ENCODE measurements around the gene ATPAF1. TPM values are rescaled to one million over a fixed set of nuclear protein-coding genes. Genes with fewer than 3 reads are reported as not detected.
"Not testable (repeated sequence)": the region's sequence is repeated elsewhere in the genome, so short reads cannot be mapped to it uniquely, and the experiment has no call there.

Gene ATPAF1
- total and polyA plus RNA-seq, 4 experiments from 2014 or later = 32.9 to 128 (median 57.1) TPM

DNA sequence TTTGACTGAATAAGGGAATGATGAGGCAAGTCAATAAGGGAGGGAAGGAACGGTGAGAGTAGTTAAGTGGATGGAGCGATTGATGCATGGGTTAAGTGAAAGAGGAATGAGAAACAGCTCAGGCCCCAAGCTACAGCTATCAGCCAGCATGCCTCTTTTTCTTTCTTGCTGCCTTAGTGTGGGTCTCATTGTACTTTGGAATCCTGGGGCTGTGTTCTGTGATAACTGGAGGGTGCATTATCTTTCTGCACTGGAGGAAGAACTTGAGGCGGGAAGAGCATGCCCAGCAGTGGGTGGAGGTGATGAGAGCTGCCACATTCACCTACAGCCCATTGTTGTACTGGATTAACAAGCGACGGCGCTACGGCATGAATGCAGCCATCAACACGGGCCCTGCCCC, 4.5 kb upstream of the ATPAF1 start:
- Histone ChIP-seq H3K27me3 (ENCODE audit: insufficient read depth, low read length) (no peaks in the 10 kb centered on the region), H3K27ac (ENCODE audit: low read depth, low read length) (no peak overlapping the region), H3K36me3 (ENCODE audit: insufficient read depth, low read length) (no peaks in the 10 kb centered on the region), H3K4me3 (ENCODE audit: low read length in 2 of 2) (no peak overlapping the region), H3K9me3 (ENCODE audit: control insufficient read depth in 1 of 2, low read length in 2 of 2) (no peaks in the 10 kb centered on the region), H3K4me1 (ENCODE audit: insufficient read depth, low read length) (peaks cover 23% of the 10 kb centered on the region)
- H3K4me1 Mint-ChIP-seq = peaks cover 15 to 31% (median 22%) of the 10 kb centered on the region in 4 donors
- intact Hi-C loops (cut with micrococcal nuclease) = no loop called here
- H3K4me3 Mint-ChIP-seq = no peak overlapping the region
- H3K9me3 Mint-ChIP-seq = no peaks in the 10 kb centered on the region
- CTCF ChIA-PET (ENCODE audit: partially characterized antibody) = no interaction called here
- peak overlapping the region in 3 of 7 donors; percentile 46 to 76 (median 65) for H3K27ac Mint-ChIP-seq
- DNase-seq = no peak
- peaks cover 8 to 26% of the 10 kb centered on the region in 2 donors for H3K36me3 Mint-ChIP-seq
- H3K27me3 Mint-ChIP-seq = no peaks in the 10 kb centered on the region
- POLR2A ChIA-PET (ENCODE audit: partially characterized antibody) = interaction anchor here (1.0 kb wide), 1 partner anchor 56 kb away, joined by 3 read pairs; the partner anchor contains the start of gene MOB3C

DNA sequence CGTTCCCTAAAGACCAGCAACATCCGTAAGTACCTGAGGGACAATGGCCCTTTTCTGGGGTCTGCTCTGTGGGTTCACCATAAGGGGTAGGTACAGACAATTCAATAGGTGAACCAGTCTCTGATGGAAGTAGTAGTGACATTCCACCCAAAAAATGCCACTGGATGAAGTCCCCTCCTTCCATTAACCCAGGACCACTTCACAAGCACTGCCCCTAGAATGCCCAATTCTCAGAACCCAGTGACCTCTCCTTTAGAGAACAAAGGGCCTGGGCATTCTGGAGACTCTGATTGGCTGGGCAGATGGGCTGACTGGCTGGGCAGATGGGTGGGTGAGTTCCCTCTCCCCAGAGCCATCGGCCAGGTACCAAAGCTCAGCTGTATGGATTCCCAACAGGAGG, 3.4 kb upstream of the ATPAF1 start, which contains the start of gene TEX38:
Gene TEX38, plus strand, starts transcription at position 301 of the 400 bp plus-strand sequence. Its CDS starts 81 bp downstream, at position 382.
- intact Hi-C loops (cut with micrococcal nuclease) = no loop called here
- no peaks in the 10 kb centered on the region for H3K36me3 ChIP-seq (ENCODE audit: insufficient read depth, low read length)
- H3K4me1 Mint-ChIP-seq = peaks cover 23 to 31% (median 24%) of the 10 kb centered on the region in 4 donors
- no peak within 1 kb of the TSS for H3K4me3 Mint-ChIP-seq
- no peak for DNase-seq
- H3K27ac ChIP-seq (ENCODE audit: low read depth, low read length) = no peak within 1 kb of the TSS
- peaks cover 3 to 22% of the 10 kb centered on the region in 2 donors for H3K36me3 Mint-ChIP-seq
- no peaks in the 10 kb centered on the region for H3K27me3 ChIP-seq (ENCODE audit: insufficient read depth, low read length)
- H3K9me3 Mint-ChIP-seq = no peaks in the 10 kb centered on the region
- H3K27ac Mint-ChIP-seq = peak within 1 kb of the TSS in 3 of 7 donors; percentile 46 to 76 (median 65)
- no peak within 1 kb of the TSS for H3K4me3 ChIP-seq (ENCODE audit: low read length in 2 of 2)
- no peaks in the 10 kb centered on the region for H3K9me3 ChIP-seq (ENCODE audit: control insufficient read depth in 1 of 2, low read length in 2 of 2)
- H3K4me1 ChIP-seq (ENCODE audit: insufficient read depth, low read length) = peaks cover 28% of the 10 kb centered on the region
- no peaks in the 10 kb centered on the region for H3K27me3 Mint-ChIP-seq
- ChIA-PET POLR2A (ENCODE audit: partially characterized antibody) (interaction anchor here (0.6 kb wide), 1 partner anchor 245 kb away, joined by 3 read pairs; no protein-coding TSS in a partner anchor), CTCF (ENCODE audit: partially characterized antibody) (no interaction called here)

DNA sequence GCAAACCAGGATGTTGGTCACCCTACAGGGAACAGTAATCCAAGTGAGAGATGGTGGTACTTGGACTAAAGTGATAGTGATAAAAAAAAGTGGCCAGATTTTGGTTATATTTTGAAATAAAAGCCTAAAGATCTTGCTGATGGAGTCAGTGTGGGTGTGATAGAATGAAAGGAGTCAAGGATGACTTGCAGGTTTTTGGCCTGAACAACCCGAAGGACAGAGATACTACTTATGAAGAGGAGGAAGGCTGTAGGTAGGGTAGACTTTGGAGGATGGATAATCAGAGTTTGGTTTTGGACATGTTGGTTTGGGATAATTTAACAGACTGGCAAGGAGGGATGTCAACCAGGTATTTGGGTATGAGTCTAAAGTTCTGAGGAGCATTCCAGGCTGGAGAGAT, 2.0 kb upstream of the ATPAF1 start:
- Histone ChIP-seq H3K27ac (ENCODE audit: low read depth, low read length) (no peak overlapping the region), H3K9me3 (ENCODE audit: control insufficient read depth in 1 of 2, low read length in 2 of 2) (no peaks in the 10 kb centered on the region), H3K4me3 (ENCODE audit: low read length in 2 of 2) (no peak overlapping the region), H3K27me3 (ENCODE audit: insufficient read depth, low read length) (no peaks in the 10 kb centered on the region), H3K36me3 (ENCODE audit: insufficient read depth, low read length) (no peaks in the 10 kb centered on the region), H3K4me1 (ENCODE audit: insufficient read depth, low read length) (peaks cover 25% of the 10 kb centered on the region)
- no peak for DNase-seq
- ChIA-PET CTCF (ENCODE audit: partially characterized antibody) (no interaction called here), POLR2A (ENCODE audit: partially characterized antibody) (interaction anchor here (1.0 kb wide), 1 partner anchor 66 kb away, joined by 3 read pairs; the partner anchor contains the start of gene MKNK1)
- Mint-ChIP-seq H3K27me3 (no peaks in the 10 kb centered on the region), H3K4me3 (no peak overlapping the region), H3K27ac (no peak overlapping the region), H3K9me3 (no peaks in the 10 kb centered on the region), H3K4me1 (peaks cover 12 to 24% (median 18%) of the 10 kb centered on the region in 4 donors), H3K36me3 (peaks cover 2 to 17% of the 10 kb centered on the region in 2 donors)
- intact Hi-C loops (cut with micrococcal nuclease) = no loop called here

DNA sequence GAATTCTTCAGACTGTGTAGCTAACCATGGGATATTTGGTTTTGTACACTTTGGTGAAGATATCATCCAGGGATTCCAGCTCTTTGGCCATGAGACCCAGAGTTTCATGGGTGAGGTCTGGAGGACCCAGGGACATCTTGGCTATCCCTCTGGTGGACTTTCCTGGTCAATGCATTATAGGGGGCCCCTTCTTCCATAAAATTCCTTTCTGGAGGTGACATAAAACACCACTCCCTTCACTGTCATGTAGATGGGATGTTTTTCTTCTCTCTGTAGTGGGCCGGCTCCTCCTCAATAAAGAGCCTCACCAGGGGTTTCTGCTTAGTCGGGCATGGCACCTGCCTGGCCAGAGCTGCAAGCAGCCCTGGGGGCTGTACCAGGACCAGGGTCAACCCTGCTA, 2.2 kb downstream of the ATPAF1 start:
- Mint-ChIP-seq H3K27me3 (no peaks in the 10 kb centered on the region), H3K9me3 (no peaks in the 10 kb centered on the region), H3K27ac (peak overlapping the region in 3 of 7 donors; percentile 36 to 51 (median 48)), H3K4me1 (peaks cover 15 to 26% (median 21%) of the 10 kb centered on the region in 4 donors), H3K36me3 (peaks cover 21 to 23% of the 10 kb centered on the region in 2 donors), H3K4me3 (peak overlapping the region in 4 of 8 donors; percentile 17 to 90 (median 86))
- intact Hi-C loops (cut with micrococcal nuclease) = no loop called here
- Histone ChIP-seq H3K27ac (ENCODE audit: low read depth, low read length) (no peak overlapping the region), H3K27me3 (ENCODE audit: insufficient read depth, low read length) (no peaks in the 10 kb centered on the region), H3K4me3 (ENCODE audit: low read length in 2 of 2) (no peak overlapping the region), H3K4me1 (ENCODE audit: insufficient read depth, low read length) (peaks cover 23% of the 10 kb centered on the region), H3K9me3 (ENCODE audit: control insufficient read depth in 1 of 2, low read length in 2 of 2) (no peaks in the 10 kb centered on the region), H3K36me3 (ENCODE audit: insufficient read depth, low read length) (peaks cover 5% of the 10 kb centered on the region)
- no peak for DNase-seq
- ChIA-PET CTCF (ENCODE audit: partially characterized antibody) (no interaction called here), POLR2A (ENCODE audit: partially characterized antibody) (interaction anchor here (0.8 kb wide), 2 partner anchors 9 to 63 kb away, joined by 3 read pairs; no protein-coding TSS in a partner anchor)

DNA sequence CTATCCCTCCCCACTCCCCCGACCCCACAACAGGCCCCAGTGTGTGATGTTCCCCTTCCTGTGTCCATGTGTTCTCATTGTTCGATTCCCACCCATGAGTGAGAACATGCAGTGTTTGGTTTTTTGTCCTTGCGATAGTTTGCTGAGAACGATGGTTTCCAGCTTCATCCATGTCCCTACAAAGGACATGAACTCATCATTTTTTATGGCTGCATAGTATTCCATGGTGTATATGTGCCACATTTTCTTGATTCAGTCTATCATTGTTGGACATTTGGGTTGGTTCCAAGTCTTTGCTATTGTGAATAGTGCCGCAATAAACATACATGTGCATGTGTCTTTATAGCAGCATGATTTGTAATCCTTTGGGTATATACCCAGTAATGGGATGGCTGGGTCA, 5.2 kb downstream of the ATPAF1 start:
- H3K4me3 Mint-ChIP-seq; CTCF ChIA-PET (ENCODE audit: partially characterized antibody); H3K27me3 ChIP-seq (ENCODE audit: insufficient read depth, low read length); H3K27me3 Mint-ChIP-seq; H3K9me3 Mint-ChIP-seq; H3K27ac Mint-ChIP-seq; DNase-seq; H3K27ac ChIP-seq (ENCODE audit: low read depth, low read length); intact Hi-C loops (cut with micrococcal nuclease); H3K4me3 ChIP-seq (ENCODE audit: low read length in 2 of 2); H3K9me3 ChIP-seq (ENCODE audit: control insufficient read depth in 1 of 2, low read length in 2 of 2); POLR2A ChIA-PET (ENCODE audit: partially characterized antibody): not testable (repeated sequence)
- peaks cover 15% of the 10 kb centered on the region for H3K36me3 ChIP-seq (ENCODE audit: insufficient read depth, low read length)
- H3K4me1 Mint-ChIP-seq = peaks cover 18 to 36% (median 23%) of the 10 kb centered on the region in 4 donors
- peaks cover 23% of the 10 kb centered on the region for H3K4me1 ChIP-seq (ENCODE audit: insufficient read depth, low read length)
- peaks cover 24 to 40% of the 10 kb centered on the region in 2 donors for H3K36me3 Mint-ChIP-seq

DNA sequence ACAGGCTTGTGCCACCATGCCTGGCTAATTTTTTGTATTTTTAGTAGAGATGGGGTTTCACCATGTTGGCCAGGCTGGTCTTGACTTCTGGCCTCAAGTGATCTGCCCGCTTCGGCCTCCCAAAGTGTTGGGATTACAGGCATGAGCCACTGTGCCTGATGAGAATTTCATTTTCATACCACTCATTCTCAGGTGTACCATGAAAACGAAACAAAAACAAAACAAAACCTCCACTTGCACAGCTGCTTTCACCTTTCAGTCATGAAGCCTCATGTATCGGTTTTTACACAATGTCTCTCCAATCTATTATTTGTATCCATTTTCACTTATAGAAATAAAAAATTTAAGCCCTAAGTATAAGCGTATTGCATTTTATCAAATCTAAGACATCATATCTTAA, 8.0 kb downstream of the ATPAF1 start:
- H3K27ac Mint-ChIP-seq = peak overlapping the region in 1 of 7 donors; percentile 80
- H3K27me3 Mint-ChIP-seq; H3K27ac ChIP-seq (ENCODE audit: low read depth, low read length); DNase-seq; H3K4me3 ChIP-seq (ENCODE audit: low read length in 2 of 2); H3K9me3 ChIP-seq (ENCODE audit: control insufficient read depth in 1 of 2, low read length in 2 of 2); H3K27me3 ChIP-seq (ENCODE audit: insufficient read depth, low read length); H3K9me3 Mint-ChIP-seq; H3K4me1 ChIP-seq (ENCODE audit: insufficient read depth, low read length); intact Hi-C loops (cut with micrococcal nuclease): not testable (repeated sequence)
- ChIA-PET CTCF (ENCODE audit: partially characterized antibody) (interaction anchor here (1.5 kb wide), 1 partner anchor 11 kb away, joined by 3 read pairs; no protein-coding TSS in a partner anchor), POLR2A (ENCODE audit: partially characterized antibody) (interaction anchor here (0.7 kb wide), 1 partner anchor 26 kb away, joined by 3 read pairs; no protein-coding TSS in a partner anchor)
- peaks cover 49 to 59% of the 10 kb centered on the region in 2 donors for H3K36me3 Mint-ChIP-seq
- peaks cover 38% of the 10 kb centered on the region for H3K36me3 ChIP-seq (ENCODE audit: insufficient read depth, low read length)
- peak overlapping the region in 2 of 8 donors; percentile 21 to 25 for H3K4me3 Mint-ChIP-seq
- peaks cover 3 to 17% (median 7%) of the 10 kb centered on the region in 4 donors for H3K4me1 Mint-ChIP-seq

DNA sequence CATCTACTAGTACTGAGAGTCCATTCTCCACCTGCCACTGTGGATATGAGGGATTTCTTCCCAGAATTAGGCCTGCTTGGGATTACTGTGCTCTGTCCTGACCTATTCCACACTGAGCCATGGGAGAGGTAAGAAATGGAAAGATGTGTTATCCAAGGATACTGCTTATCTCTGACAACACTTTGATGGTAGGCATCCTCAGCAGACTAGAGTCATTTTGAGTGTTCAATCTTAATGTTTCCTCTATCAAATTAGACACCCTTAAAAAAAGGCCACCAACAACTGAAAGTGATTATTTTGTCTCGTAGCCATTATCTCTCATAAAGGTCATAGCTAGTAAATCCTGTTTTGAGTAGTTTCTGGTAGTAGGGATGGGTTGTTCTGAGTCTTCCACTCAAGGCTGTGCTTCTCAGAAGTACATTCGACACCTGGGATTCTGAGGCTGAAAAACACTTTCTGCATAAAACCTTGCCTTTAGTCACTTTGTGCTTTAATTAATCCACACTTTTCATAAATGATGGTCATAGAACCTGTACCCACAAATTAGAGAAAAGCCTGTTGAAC, 8.8 kb downstream of the ATPAF1 start:
- peaks cover 36% of the 10 kb centered on the region for H3K36me3 ChIP-seq (ENCODE audit: insufficient read depth, low read length)

More for the DNA sequence above, 8.8 kb downstream of the ATPAF1 start:
- H3K4me1 ChIP-seq (ENCODE audit: insufficient read depth, low read length) = no peaks in the 10 kb centered on the region
- Mint-ChIP-seq H3K36me3 (peaks cover 49 to 59% of the 10 kb centered on the region in 2 donors), H3K4me1 (peaks cover 0 to 10% (median 4%) of the 10 kb centered on the region in 4 donors), H3K27me3 (no peaks in the 10 kb centered on the region), H3K4me3 (no peak overlapping the region), H3K9me3 (peaks cover 0 to 5% (median 0%) of the 10 kb centered on the region in 8 donors), H3K27ac (peak overlapping the region in 2 of 7 donors; percentile 61 to 62)
- intact Hi-C loops (cut with micrococcal nuclease) = no loop called here
- ChIA-PET POLR2A (ENCODE audit: partially characterized antibody) (no interaction called here), CTCF (ENCODE audit: partially characterized antibody) (interaction anchor here (1.5 kb wide), 1 partner anchor 10 kb away, joined by 3 read pairs; no protein-coding TSS in a partner anchor)
- no peaks in the 10 kb centered on the region for H3K27me3 ChIP-seq (ENCODE audit: insufficient read depth, low read length)
- no peak overlapping the region for H3K4me3 ChIP-seq (ENCODE audit: low read length in 2 of 2)
- H3K27ac ChIP-seq (ENCODE audit: low read depth, low read length) = no peak overlapping the region
- no peaks in the 10 kb centered on the region for H3K9me3 ChIP-seq (ENCODE audit: control insufficient read depth in 1 of 2, low read length in 2 of 2)
- no peak for DNase-seq

Measured in CD4-positive, alpha-beta memory T cell (primary cell).